B cell (primary cell): ENCODE results near the gene EHHADH.

Source experiments
- EZH2 ChIP-seq: IDR thresholded peaks from 2 replicates; pipeline ENCODE4 v1.6.1; 2012; ENCODE audit warnings: borderline replicate concordance, low read depth, mild to moderate bottlenecking, moderate library complexity, low read length; ENCODE audit not compliant: insufficient read depth, poor library complexity, severe bottlenecking
- TF ChIP-seq, protein P1 (sequence below): fragments of 200-600 bp; IDR thresholded peaks from one replicate; pipeline ENCODE4 v1.8.0; 2022; ENCODE audit warnings: antibody characterized with exemption, mild to moderate bottlenecking

DNA sequence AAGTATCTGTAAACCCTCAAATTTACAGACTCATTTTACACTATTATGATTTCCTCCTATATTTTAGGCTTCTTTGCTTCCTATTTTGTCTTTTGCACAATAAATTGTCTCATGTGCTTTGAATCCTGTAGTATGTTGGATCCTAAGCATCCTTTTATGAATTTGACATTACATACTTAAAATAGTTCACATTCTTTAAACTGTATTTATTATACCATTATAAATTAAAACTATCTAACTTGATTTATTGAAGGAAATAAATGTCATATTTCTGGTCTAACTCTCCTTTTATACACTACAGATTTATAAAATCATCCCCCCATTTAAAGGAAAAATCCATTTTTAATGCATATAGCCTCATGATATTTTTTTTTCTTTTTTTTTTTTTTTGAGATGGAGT, 32.6 kb downstream of the EHHADH start:
- TF ChIP-seq EZH2: no peak
- TF ChIP-seq, protein P1, sequence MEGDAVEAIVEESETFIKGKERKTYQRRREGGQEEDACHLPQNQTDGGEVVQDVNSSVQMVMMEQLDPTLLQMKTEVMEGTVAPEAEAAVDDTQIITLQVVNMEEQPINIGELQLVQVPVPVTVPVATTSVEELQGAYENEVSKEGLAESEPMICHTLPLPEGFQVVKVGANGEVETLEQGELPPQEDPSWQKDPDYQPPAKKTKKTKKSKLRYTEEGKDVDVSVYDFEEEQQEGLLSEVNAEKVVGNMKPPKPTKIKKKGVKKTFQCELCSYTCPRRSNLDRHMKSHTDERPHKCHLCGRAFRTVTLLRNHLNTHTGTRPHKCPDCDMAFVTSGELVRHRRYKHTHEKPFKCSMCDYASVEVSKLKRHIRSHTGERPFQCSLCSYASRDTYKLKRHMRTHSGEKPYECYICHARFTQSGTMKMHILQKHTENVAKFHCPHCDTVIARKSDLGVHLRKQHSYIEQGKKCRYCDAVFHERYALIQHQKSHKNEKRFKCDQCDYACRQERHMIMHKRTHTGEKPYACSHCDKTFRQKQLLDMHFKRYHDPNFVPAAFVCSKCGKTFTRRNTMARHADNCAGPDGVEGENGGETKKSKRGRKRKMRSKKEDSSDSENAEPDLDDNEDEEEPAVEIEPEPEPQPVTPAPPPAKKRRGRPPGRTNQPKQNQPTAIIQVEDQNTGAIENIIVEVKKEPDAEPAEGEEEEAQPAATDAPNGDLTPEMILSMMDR: no peak
